Loucy (cell line): ENCODE data around the gene B2M.

Source experiments
- H2AFZ ChIP-seq: fragments of 200-600 bp; sonication (generic); 2 replicates; pipeline ENCODE4 v1.6.0; 2016; ENCODE audit warnings: antibody characterized with exemption, mild to moderate bottlenecking, low read length, moderate library complexity
- H3F3A ChIP-seq: fragments of 200-600 bp; 2 replicates; pipeline ENCODE4 v1.6.0; 2016; ENCODE audit warnings: antibody characterized with exemption, low read depth, mild to moderate bottlenecking
- H3K27me3 ChIP-seq: fragments of 200-600 bp; sonication (generic); 2 replicates; pipeline ENCODE4 v1.6.1; 2014; ENCODE audit warnings: low read length, mild to moderate bottlenecking; ENCODE audit not compliant: insufficient read depth, poor library complexity, severe bottlenecking
- H3K36me3 ChIP-seq: fragments of 200-600 bp; sonication (generic); 2 replicates; pipeline ENCODE4 v1.6.1; 2016; ENCODE audit warnings: low read length; ENCODE audit not compliant: insufficient read depth
- H3K4me1 ChIP-seq: fragments of 200-600 bp; sonication (generic); 2 replicates; pipeline ENCODE4 v1.5.1; 2014; ENCODE audit warnings: low read length, mild to moderate bottlenecking; ENCODE audit not compliant: insufficient read depth, poor library complexity, severe bottlenecking
- H3K4me2 ChIP-seq: fragments of 200-600 bp; sonication (generic); 2 replicates; pipeline ENCODE4 v1.6.0; 2014; ENCODE audit warnings: antibody characterized with exemption, low read length, low read depth, mild to moderate bottlenecking; ENCODE audit not compliant: poor library complexity, severe bottlenecking
- H3K4me3 ChIP-seq: fragments of 200-600 bp; sonication (generic); 2 replicates; pipeline ENCODE4 v1.5.1; 2014; ENCODE audit warnings: low read length, mild to moderate bottlenecking, mixed read lengths; ENCODE audit not compliant: poor library complexity, severe bottlenecking
- H3K79me2 ChIP-seq: fragments of 200-600 bp; sonication (generic); 2 replicates; pipeline ENCODE4 v1.6.1; 2014; ENCODE audit warnings: low read length; ENCODE audit not compliant: insufficient read depth
- H3K9ac ChIP-seq: fragments of 200-600 bp; sonication (generic); 2 replicates; pipeline ENCODE4 v1.6.0; 2014; ENCODE audit warnings: mild to moderate bottlenecking, low read depth, low read length, moderate library complexity; ENCODE audit not compliant: poor library complexity, severe bottlenecking
- H3K9me2 ChIP-seq: fragments of 200-600 bp; sonication (generic); replicated peaks from 2 replicates; pipeline ENCODE4 v1.6.1; 2016; ENCODE audit warnings: low read depth, low read length, mixed read lengths
- H3K9me3 ChIP-seq: fragments of 200-600 bp; sonication (generic); 2 replicates; pipeline ENCODE4 v1.6.1; 2014; ENCODE audit warnings: mild to moderate bottlenecking, antibody characterized with exemption, low read length, low read depth; ENCODE audit not compliant: insufficient read depth
- H4K20me1 ChIP-seq: fragments of 200-600 bp; sonication (generic); 2 replicates; pipeline ENCODE4 v1.6.0; 2014; ENCODE audit warnings: antibody characterized with exemption, low read length, mild to moderate bottlenecking; ENCODE audit not compliant: insufficient read depth, poor library complexity, severe bottlenecking
- CTCF ChIP-seq: fragments of 200-600 bp; sonication (generic); conservative IDR thresholded peaks from 2 replicates; pipeline ENCODE4 v1.5.1; 2014; ENCODE audit warnings: mild to moderate bottlenecking, antibody characterized with exemption, low read length
- EZH2phosphoT487 ChIP-seq: fragments of 200-600 bp; IDR thresholded peaks from 2 replicates; pipeline ENCODE4 v1.6.1; 2018; ENCODE audit warnings: antibody characterized with exemption, mild to moderate bottlenecking, moderate library complexity, borderline replicate concordance

Gene B2M

GRCh38 chr15:44716983-44717602 lies 5.8 kb downstream of the B2M start:
- peaks cover 61% of the 10 kb centered on the region for H3K79me2 ChIP-seq
- peaks cover 3% of the 10 kb centered on the region for H3K27me3 ChIP-seq
- TF ChIP-seq EZH2phosphoT487 (no peak), CTCF (no peak)
- H3K4me3 ChIP-seq = no peak overlapping the region
- H3K36me3 ChIP-seq = peaks cover 47% of the 10 kb centered on the region
- H4K20me1 ChIP-seq = peaks cover 64% of the 10 kb centered on the region
- peaks cover 53% of the 10 kb centered on the region for H3K4me1 ChIP-seq
- H3K9me2 ChIP-seq = no peaks in the 10 kb centered on the region
- H3F3A ChIP-seq = peaks cover 27% of the 10 kb centered on the region
- no peak overlapping the region for H2AFZ ChIP-seq
- peak overlapping the region; percentile 98 for H3K4me2 ChIP-seq
- no peak overlapping the region for H3K9ac ChIP-seq
- no peaks in the 10 kb centered on the region for H3K9me3 ChIP-seq

- Histone ChIP-seq H3F3A (peaks cover 27% of the 10 kb centered on the region), H3K79me2 (peaks cover 48% of the 10 kb centered on the region), H4K20me1 (peaks cover 51% of the 10 kb centered on the region), H3K36me3 (peaks cover 47% of the 10 kb centered on the region), H3K4me2 (no peak overlapping the region), H3K4me1 (peaks cover 48% of the 10 kb centered on the region), H3K4me3 (no peak overlapping the region), H3K9me3 (no peaks in the 10 kb centered on the region), H3K27me3 (no peaks in the 10 kb centered on the region), H3K9me2 (no peaks in the 10 kb centered on the region), H3K9ac (no peak overlapping the region), H2AFZ (no peak overlapping the region)
- TF ChIP-seq EZH2phosphoT487 = no peak
- TF ChIP-seq CTCF = no peak
Observed at GRCh38 chr15:44718180-44718926, 7.0 kb downstream of the B2M start.

- Histone ChIP-seq H3K36me3 (peaks cover 47% of the 10 kb centered on the region), H3K9me3 (no peaks in the 10 kb centered on the region), H3K79me2 (peaks cover 43% of the 10 kb centered on the region), H3K4me3 (no peak overlapping the region), H3F3A (peaks cover 27% of the 10 kb centered on the region), H4K20me1 (peaks cover 46% of the 10 kb centered on the region), H3K9me2 (no peaks in the 10 kb centered on the region), H3K9ac (peak overlapping the region; percentile 9), H3K27me3 (no peaks in the 10 kb centered on the region), H3K4me2 (no peak overlapping the region), H2AFZ (no peak overlapping the region), H3K4me1 (peaks cover 47% of the 10 kb centered on the region)
- TF ChIP-seq CTCF (no peak), EZH2phosphoT487 (no peak)
Observed at GRCh38 chr15:44718927-44719292, 7.6 kb downstream of the B2M start.
